DMS79 treated with DMSO at 0.1 percent for 48 hours (cell line): ENCODE results near the gene CEACAM5.
"Not testable (repeated sequence)": the region's sequence is repeated elsewhere in the genome, so short reads cannot be mapped to it uniquely, and the experiment has no call there.

ENCODE experiments used
- DNase-seq: peaks from one replicate; lab custom pipeline; 2025; lab: John Stamatoyannopoulos, UW

The CEACAM5 gene

GRCh38 chr19:41740415-41741243 lies 32.2 kb downstream of the CEACAM5 start:
- DNase-seq, result no peak

GRCh38 chr19:41741244-41741554 lies 32.8 kb downstream of the CEACAM5 start:
- DNase-seq, result no peak

GRCh38 chr19:41744850-41745249 lies 36.4 kb downstream of the CEACAM5 start:
- no peak for DNase-seq

GRCh38 chr19:41745756-41746155 lies 37.3 kb downstream of the CEACAM5 start:
- DNase-seq, result no peak

- peak; percentile 90 for DNase-seq
These were observed 38.3 kb downstream of the CEACAM5 start for GRCh38 chr19:41746593-41747227.

GRCh38 chr19:41748012-41748411 lies 39.6 kb downstream of the CEACAM5 start:
- DNase-seq, result no peak

GRCh38 chr19:41750248-41751134 lies 42.1 kb downstream of the CEACAM5 start:
- DNase-seq, result peak; percentile 94

- peak; percentile 79 for DNase-seq
These were observed 44.7 kb downstream of the CEACAM5 start for GRCh38 chr19:41753159-41753558.

- peak; percentile 46 for DNase-seq
These were observed 45.6 kb downstream of the CEACAM5 start for GRCh38 chr19:41753936-41754529.

- no peak for DNase-seq
These were observed 47.0 kb downstream of the CEACAM5 start, which contains the start of gene CEACAM6 for GRCh38 chr19:41755328-41755913. CEACAM6 (plus strand) TSS chr19:41755530; CDS start chr19:41755639, 109 bp downstream.

- DNase-seq, result no peak
These were observed 50.4 kb downstream of the CEACAM5 start for GRCh38 chr19:41758846-41759245.

GRCh38 chr19:41767115-41767514 lies 58.7 kb downstream of the CEACAM5 start:
- no peak for DNase-seq

GRCh38 chr19:41768105-41768504 lies 59.7 kb downstream of the CEACAM5 start:
- DNase-seq, result not testable (repeated sequence)

GRCh38 chr19:41769608-41770007 lies 61.2 kb downstream of the CEACAM5 start:
- DNase-seq, result no peak

GRCh38 chr19:41771410-41771809 lies 63.0 kb downstream of the CEACAM5 start:
- no peak for DNase-seq

- DNase-seq, result peak; percentile 98
These were observed 66.1 kb downstream of the CEACAM5 start for GRCh38 chr19:41774515-41774980.

GRCh38 chr19:41776700-41777099 lies 68.3 kb downstream of the CEACAM5 start:
- no peak for DNase-seq
